Fibroblast of lung (primary cell): Measurements from ENCODE around the gene CCDC197.

ENCODE experiments used
- EZH2 ChIP-seq: IDR thresholded peaks from 2 replicates; pipeline ENCODE4 v1.5.1; 2012; ENCODE audit warnings: low read length, control low read depth, mild to moderate bottlenecking; ENCODE audit errors: missing control alignments
- TF ChIP-seq, protein P1 (sequence below), 2 donors: IDR thresholded peaks in 1 of 2; conservative IDR thresholded peaks in 1 of 2; 1 replicate in 1 of 2; 2 replicates in 1 of 2; pipeline ENCODE4 v1.5.1; 2011 to 2012; ENCODE audit warnings: low read length in 2 of 2, control low read depth in 1 of 2, inconsistent platforms in 1 of 2, low read depth in 1 of 2, mild to moderate bottlenecking in 1 of 2

- TF ChIP-seq, protein P1, sequence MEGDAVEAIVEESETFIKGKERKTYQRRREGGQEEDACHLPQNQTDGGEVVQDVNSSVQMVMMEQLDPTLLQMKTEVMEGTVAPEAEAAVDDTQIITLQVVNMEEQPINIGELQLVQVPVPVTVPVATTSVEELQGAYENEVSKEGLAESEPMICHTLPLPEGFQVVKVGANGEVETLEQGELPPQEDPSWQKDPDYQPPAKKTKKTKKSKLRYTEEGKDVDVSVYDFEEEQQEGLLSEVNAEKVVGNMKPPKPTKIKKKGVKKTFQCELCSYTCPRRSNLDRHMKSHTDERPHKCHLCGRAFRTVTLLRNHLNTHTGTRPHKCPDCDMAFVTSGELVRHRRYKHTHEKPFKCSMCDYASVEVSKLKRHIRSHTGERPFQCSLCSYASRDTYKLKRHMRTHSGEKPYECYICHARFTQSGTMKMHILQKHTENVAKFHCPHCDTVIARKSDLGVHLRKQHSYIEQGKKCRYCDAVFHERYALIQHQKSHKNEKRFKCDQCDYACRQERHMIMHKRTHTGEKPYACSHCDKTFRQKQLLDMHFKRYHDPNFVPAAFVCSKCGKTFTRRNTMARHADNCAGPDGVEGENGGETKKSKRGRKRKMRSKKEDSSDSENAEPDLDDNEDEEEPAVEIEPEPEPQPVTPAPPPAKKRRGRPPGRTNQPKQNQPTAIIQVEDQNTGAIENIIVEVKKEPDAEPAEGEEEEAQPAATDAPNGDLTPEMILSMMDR (conservative IDR thresholded peaks at IDR 0.05 in 1 of 2, IDR thresholded peaks at IDR 0.05 in 1 of 2; ENCODE audit: low read depth in 1 of 2, low read length in 2 of 2) = no peak
- no peak for TF ChIP-seq EZH2
Observed at GRCh38 chr14:93996130-93996695, 888 bp upstream of the CCDC197 start.
